ENCODE measurements around the gene P2RY1.

Gene P2RY1, protein sequence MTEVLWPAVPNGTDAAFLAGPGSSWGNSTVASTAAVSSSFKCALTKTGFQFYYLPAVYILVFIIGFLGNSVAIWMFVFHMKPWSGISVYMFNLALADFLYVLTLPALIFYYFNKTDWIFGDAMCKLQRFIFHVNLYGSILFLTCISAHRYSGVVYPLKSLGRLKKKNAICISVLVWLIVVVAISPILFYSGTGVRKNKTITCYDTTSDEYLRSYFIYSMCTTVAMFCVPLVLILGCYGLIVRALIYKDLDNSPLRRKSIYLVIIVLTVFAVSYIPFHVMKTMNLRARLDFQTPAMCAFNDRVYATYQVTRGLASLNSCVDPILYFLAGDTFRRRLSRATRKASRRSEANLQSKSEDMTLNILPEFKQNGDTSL
- 0 to 0.04 (median 0) reads per million in 3 experiments for total RNA-seq

DNA sequence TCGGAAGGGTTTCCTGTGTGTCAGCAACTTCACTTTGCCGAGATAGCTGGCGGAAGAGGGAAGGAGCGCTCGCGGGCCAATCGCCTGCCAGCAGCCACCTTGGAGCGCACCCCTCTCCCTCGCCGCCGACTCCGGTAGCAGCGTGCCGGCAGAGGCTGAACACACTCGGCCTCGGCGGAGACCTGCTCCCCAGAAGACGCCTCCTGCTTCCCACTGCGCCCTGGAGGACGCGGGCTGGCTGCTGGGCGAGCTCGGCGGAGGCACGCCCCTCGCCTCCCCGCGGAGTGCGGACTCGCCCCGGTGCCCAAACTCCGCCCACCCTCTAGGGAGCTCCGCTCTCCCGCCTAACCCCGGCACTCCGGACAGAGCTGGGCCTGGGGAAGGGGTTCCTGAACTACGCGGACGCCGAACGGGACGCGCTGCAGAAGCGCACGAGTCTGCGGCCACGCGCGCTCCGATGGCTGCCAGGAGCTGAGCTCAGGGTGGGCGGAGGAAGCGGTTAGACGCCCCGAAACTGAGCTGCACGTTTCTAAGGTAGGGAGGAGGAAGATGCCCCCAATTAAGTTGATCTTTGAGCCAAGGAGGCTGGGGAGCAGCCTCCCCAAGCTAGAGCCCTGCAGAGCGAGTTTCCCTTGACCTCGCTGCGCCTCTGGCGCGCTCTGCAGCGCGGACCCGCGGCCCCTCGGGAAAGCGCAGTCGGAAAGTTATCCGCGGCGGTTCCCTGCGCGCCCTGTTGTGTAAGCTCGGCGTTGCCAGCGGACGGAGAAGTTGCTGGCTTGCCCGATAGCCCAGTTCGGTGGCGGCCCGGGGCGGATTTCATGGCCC lies at the start of gene P2RY1:
TSS of gene P2RY1 (plus strand) at position 356 of the 825 bp plus-strand sequence. CDS start 652 bp downstream, outside the sequence.
- no peak for DNase-seq

DNA sequence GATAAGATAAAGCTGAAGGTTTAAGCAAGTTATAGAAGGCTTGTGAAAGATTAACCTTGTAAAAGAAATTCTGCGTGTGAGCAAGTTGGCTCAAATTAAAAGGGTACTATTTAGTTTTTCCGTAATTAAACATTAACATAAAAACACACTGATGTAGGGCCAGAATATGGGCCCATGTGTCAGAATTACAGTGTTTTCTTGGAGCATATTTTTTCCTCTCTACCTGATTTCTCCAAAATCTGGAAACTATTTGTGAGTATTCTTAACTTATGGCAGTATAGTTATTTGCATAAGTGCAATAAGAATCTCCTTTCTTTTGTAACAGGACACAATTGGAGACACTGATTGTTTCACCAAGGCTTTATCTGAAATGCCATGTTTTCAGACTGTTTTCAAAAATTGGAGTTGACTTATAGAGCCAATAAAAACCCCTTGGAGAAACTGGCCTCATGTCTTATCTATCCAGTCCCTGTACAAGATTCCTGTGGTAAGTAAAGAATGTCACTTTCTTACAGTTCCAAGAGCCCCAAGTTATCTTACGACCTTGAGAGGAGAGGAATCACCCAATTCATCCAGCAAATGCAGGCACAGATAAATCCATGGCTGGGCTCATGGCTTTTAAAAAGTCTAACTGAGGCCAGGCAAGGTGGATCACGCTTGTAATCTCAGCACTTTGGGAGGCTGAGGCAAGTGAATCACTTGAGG lies 47.8 kb upstream of the P2RY1 start:
- no peak for DNase-seq

DNA sequence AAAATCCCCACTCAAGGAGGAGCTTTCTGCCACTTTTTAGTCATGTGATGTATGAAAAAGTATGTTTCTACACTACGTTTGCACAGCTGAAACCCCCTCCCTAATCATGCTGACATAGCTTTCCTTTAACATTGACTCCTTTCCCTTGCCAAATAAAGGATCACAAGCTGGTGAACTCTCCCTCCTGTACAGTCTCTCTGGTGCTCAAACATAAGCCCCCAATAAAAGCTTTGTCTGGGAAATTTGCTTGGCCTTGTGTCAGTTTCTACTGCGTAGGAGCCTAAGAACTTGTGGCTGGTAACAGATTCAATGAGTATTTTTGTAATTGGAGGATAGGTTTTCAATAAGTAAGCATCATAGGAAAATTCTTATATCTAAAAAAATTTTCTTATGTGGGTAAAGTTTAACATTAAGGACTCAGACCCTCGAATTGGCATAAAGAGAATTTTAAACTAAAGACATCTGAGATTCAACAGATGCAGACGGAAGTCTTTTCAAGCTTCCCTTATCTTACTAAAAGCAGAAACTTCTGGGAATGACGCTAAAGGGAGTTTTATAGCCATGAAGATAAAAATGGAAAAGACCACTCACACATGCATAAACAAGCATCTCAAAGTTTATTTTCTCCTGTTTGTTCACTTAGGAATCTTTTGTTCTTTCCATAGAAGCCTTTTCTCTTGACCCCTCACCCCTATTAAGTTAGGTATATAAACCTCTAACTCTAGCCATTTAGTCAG lies 44.1 kb upstream of the P2RY1 start:
- DNase-seq, result no peak

DNA sequence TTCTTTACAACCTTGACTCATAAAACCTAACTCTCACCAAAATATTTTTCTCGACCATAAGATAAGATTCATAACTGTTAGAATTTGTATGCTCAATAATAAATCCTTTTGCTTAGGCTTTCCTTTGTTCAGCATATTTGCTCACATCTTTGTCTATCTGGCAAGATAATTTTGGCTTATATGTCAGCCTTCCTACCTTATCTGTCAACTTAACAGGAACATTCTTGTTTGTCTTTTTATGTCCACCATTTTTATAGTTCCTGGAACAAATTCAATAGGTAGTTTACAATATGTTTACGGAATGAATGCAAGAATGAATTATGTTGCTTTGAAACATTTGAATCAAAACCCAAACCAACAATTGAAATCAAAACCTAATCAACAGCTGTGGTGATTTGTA lies 41.0 kb upstream of the P2RY1 start:
- no peak for DNase-seq

DNA sequence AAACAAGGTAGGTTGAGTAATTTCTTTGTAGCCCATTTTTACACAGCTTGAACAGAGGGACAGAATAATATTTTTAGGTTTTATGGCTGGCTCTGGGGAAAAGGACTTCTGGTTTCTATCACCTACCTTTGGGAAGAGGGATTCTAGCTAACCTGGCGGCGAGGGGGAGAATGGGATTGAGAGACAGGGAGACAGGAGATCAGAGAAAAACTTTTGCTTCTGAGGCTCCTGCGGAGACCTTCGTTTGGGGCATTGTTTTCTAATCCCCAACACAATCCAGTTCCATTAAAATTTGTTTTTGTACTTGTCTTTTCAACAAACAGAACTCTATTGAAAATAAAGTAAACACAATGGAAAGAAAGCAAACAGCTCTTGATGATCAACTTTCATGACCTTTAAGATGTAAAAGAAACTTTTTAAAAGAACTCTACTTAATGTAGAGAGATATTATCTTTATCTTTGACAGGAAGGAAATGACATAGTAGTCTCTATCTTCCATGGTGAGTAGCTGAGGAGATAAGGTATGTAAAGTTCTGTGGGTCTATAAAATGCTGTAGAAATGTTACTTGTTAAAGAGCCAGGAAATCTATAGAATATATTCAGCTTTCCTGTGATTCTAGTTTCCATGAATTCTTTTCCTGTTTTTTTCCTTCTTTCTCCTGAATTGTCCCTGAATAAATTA lies 37.0 kb upstream of the P2RY1 start:
- no peak for DNase-seq

DNA sequence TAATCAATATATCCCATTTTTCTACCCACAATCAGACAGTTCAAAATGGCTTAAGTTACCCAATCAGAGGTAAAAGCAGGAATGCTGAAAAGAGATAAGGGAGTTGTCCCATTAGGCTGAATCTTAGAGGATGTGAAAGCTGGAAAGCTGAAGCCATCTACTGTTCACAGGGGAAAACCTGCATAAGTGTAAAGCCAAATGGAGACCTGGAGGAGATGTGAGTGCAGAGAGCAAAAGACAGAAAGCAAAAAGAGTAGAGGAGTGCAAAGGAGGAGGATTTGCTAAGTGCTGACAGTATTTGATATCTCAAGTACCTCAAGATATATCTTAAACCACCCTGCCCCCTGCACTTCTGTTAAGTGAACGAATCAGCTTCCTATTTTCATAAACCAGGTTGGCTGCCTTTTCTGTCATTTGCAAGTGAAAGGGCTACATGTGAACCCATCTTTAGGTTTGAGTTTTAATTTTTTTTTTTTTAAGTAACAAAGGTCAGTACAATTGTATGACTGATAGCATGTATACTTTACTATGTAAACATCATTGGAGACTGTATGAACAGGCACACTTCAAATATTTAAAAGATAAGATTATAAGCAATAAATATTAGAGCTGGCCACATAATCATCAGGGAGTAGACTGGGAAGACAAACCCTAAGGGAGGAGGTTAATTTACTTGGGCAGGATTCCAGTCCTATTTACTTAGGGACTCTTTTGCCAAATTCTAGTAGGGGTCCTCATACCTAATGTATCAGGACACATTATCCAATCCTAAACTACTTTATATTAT lies 22.8 kb upstream of the P2RY1 start:
- no peak for DNase-seq

DNA sequence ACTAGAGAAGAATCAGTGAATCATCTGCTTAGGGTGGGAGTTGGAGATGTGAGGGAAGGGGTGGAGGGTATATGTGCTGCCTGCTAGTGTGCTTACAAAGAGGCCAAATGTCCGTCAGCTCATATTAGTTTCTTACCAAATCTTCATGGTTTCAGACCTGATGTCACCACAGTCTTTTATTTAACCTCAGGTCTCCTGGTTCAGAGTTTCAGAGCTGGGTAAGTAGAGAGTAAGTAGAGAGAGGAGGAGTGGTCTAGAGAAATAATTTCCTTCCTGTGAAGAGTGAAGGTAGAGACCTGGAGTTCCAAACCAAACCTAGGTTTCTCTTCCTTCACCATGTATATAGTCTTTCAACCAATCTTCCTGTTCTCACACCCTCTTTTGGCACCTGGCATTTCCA lies 17.5 kb upstream of the P2RY1 start:
- no peak for DNase-seq

DNA sequence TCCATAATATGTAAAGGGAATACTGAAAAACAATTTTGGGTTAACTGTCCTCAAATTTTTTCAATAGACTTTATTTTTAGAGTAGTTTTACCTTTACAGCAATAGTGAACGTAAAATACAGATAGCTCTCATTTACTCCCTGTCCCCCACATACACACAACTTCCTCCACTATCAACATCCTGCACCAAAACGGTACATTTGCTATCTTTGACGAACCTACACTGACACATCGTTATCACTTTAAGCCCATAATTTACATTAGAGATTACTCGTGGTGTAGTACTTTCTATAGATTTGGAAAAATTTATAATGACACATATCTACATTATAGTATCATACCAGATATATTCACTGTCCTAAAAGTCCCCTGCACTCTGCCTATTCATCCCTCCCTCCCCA lies 16.9 kb upstream of the P2RY1 start:
- no peak for DNase-seq

DNA sequence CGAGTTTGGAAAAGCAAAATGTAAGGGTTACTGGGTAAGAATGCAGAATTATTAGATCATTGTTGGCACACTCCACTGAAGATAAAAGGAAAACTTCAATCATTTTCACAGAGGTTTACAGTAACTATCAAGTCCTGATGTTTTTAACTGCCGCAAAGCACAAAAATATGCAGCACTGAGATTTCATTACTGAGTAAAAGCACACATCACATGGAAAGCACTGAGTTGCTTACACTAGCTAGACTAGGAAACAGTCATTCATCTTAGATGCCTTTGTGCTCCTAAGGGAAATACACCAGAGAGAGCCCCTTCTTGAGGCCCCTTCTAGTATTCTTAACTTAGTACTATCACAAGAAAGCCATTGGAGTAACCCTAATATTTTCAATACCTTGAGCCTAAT lies 11.8 kb upstream of the P2RY1 start:
- DNase-seq, result no peak

DNA sequence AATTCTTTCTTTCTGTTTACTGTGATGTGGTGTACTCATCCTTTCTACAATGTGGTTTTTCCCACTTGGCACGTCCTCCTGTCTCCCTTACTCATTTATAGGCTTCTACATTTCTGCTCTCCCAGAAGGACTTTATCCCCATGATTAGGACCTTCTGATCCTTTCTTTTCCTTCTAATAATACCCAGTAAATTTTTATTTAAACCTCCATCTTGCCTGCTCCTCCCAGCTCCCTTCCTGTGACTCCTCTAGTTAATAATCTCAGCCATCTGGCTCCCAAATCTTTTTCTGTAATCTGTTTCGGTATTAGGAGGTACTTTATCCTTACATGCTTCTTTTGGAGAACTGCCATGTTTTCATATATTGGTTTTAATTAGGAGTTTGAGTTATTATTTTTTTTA lies 11.2 kb upstream of the P2RY1 start:
- DNase-seq, result no peak

DNA sequence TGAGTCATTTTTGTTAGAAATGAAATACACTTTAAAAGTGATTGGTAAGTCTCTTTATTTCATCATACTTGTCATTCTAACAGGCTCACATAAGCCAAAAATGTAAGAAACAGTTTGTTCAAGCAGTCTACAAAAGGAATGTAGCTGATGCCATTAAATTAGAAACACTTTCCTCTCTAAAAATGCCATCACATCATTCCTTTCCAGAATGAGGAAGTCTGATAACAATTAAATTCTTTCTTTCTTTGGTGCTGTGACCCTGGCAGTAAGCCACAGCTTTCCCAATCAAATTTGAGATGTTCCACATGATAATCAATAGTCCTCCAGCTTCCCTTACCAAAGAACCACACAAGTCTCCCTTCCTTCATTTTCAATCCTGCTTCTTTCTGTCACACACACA lies 9.4 kb upstream of the P2RY1 start:
- DNase-seq, result no peak

DNA sequence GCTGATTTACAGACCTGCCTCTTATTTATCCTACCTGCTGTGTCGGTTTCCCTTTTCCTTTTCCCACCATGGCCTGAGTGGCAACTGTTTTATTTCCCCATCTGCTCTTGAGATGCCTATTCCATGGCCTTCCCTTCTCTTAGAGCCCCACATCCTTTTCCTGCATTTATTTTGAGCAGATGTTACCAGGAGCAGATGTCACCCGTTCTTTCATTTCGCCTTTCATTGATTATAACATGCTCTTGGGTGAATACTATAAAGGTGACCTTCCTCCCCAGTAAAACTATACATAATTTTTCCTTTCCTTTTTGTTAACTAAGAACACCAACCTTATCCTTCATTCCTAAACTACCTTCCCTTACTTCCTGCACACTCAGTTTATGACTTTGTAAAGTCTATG lies 8.5 kb upstream of the P2RY1 start:
- no peak for DNase-seq

DNA sequence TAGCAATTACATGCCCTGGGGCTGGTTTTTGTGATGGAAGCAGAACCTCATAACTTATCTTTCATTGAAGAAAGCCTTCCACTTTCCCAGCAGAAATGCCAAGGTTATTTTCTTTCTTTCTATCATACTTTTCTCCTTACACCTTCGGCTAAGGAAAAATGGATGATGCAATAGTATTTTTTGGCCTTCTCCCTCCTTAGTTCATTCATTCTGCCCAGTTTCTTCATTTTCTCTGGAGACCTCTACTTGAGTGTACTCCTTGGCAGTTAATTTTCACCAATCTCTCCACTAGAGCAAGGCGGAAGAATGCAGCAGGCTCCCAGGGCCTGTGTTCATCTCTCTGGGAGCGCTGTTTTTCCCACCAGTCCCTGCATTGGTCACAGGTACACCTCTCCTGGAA lies 7.6 kb upstream of the P2RY1 start:
- no peak for DNase-seq

DNA sequence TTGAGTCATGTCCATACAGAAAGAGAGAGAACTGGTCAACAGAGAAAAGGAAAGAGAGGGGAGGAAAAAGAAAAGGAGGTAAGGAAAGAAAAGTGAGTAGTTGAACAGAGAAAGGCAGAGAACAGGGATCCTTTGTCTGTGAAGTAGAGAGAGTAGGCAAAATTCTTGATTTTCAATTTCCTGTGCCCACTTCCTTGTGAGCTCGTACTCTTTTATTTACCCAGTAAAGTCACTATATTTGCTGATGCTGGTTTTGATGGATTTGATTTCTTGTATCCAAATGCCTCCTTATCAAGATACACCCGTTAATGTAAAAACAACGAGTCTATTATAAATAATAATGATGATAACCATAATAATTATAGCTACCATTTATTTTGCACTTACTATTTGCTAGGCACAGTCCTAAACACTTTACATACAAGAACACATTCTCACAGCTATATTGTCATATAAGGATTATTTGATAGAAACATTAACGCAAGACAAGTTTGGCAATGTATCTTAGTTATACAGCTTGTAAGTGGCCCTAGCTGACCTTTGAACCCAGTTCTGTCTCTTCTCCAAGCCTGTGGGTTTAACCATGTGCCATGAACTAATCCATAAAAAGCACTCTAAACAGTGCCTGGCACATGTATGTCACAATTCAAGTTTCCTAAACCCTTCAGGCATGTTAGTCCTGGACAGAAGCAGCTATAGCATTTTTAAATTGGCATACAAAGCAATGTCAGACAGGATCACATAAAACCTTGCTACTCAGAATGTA lies 6.7 kb upstream of the P2RY1 start:
- no peak for DNase-seq

DNA sequence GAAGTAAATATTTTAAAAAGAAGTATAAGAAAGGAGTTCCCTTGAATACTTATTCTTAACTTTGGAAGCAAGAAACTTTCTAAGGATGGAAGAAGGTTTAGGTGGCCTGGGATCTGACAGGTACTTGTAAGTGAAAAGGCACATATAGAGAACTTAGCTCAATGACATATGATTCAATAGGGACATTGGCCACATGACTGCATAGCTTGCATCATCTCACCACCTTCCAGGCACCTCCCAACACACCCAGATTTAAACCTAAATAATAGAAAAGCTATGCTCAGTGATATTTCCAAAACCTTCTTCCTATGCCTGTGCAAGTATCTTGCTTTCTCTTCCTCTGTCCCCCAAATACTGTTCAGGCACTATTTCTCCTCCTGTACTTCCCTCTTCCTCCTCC lies 4.7 kb upstream of the P2RY1 start:
- no peak for DNase-seq

DNA sequence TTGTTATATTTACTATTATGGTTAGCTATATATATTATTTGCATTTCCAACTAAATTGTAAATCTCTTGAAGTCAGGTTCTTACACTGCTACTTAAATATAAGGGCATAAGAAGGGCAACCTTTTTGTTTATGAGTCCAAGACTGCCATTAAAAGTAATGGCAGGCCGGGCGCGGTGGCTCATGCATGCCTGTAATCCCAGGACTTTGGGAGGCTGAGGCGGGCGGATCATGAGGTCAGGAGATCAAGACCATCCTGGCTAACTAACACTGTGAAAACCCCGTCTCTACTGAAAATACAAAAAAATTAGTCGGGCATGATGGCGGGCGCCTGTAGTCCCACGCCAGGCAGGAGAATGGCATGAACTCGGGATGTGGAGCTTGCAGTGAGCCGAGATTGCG lies 2.9 kb upstream of the P2RY1 start:
- no peak for DNase-seq

DNA sequence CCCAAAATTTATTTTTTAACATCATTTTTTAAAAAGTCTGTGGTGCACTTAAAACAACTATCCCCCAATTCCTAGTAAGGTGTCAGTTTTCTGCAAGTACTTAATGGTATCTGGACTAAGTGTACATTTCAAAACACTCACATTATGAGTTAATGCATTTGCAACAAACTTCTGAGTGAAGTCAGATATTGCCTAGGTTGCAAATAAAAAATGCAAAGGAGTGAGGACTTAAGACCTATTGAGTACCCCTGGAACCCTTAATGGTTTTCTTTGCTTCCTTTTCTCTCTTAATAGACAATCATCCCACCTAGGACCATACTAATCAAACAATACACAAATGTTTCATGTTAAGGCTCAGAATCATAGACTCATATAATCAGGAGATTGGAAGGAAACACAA lies 1.8 kb upstream of the P2RY1 start:
- DNase-seq, result no peak

DNA sequence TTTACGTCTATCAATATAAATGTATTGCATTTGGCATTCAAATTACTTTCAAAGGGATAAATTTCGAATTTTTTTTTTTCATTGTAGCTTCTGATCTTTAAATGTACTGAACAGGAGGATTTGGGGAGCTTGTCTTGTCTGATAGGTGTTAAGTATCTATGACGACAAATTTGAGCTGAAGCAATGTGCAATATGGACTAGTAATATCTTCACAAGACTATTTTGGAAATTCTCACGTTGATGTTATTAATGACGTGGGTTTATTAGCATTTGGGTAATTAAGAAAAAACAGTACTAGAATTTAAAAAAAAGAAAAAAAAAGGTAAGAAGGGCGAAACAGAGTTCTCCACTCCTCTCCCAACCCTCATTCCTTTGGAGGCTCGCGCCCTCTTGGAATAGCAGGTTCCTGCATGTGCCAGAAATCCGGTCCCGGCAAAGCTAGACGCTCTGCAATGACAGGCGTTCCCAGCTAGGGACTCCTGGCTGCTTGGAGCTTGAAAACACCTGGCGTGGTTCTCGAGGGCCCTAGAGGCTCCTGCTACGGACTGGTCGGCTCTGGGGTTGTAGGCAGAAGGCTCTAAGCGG lies 648 bp upstream of the P2RY1 start:
- DNase-seq, result no peak

DNA sequence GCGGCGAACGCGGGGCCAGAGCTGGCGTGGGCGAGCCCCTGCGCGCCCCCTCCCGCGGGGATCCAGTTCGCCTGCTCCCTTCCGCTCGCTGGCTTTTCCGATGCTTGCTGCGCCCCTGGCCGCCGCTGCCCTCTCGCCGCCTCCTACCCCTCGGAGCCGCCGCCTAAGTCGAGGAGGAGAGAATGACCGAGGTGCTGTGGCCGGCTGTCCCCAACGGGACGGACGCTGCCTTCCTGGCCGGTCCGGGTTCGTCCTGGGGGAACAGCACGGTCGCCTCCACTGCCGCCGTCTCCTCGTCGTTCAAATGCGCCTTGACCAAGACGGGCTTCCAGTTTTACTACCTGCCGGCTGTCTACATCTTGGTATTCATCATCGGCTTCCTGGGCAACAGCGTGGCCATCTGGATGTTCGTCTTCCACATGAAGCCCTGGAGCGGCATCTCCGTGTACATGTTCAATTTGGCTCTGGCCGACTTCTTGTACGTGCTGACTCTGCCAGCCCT lies 721 bp downstream of the P2RY1 start:
- no peak for DNase-seq

DNA sequence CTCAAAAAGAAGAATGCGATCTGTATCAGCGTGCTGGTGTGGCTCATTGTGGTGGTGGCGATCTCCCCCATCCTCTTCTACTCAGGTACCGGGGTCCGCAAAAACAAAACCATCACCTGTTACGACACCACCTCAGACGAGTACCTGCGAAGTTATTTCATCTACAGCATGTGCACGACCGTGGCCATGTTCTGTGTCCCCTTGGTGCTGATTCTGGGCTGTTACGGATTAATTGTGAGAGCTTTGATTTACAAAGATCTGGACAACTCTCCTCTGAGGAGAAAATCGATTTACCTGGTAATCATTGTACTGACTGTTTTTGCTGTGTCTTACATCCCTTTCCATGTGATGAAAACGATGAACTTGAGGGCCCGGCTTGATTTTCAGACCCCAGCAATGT lies 1.3 kb downstream of the P2RY1 start:
- no peak for DNase-seq
